ENCODE results near the gene TOPORS.
"Not testable (repeated sequence)": the region's sequence is repeated elsewhere in the genome, so short reads cannot be mapped to it uniquely, and the experiment has no call there.

TOPORS gene

GRCh38 chr9:32552172-32552872 is at the start of gene TOPORS, which contains the start of gene SMIM27:
Gene TOPORS, minus strand, starts transcription at chr9:32552586. Its CDS starts 150 bp downstream, at chr9:32552436.
Gene SMIM27, plus strand, starts transcription at chr9:32552327. Its CDS starts 108 bp downstream, at chr9:32552435.
- ATAC-seq: peak; percentile 88
- TF ChIP-seq, protein P1, sequence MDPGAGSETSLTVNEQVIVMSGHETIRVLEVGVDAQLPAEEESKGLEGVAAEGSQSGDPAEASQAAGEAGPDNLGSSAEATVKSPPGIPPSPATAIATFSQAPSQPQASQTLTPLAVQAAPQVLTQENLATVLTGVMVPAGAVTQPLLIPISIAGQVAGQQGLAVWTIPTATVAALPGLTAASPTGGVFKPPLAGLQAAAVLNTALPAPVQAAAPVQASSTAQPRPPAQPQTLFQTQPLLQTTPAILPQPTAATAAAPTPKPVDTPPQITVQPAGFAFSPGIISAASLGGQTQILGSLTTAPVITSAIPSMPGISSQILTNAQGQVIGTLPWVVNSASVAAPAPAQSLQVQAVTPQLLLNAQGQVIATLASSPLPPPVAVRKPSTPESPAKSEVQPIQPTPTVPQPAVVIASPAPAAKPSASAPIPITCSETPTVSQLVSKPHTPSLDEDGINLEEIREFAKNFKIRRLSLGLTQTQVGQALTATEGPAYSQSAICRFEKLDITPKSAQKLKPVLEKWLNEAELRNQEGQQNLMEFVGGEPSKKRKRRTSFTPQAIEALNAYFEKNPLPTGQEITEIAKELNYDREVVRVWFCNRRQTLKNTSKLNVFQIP (CRISPR knock-in tag; IDR thresholded peaks at IDR 0.05; ENCODE audit: borderline replicate concordance, low read depth): 0 out of 2 replicates have a peak, but pooled peaks have one; percentile 38
- TF ChIP-seq ZNF70 (CRISPR knock-in tag; IDR thresholded peaks at IDR 0.05) (no peak; the same call in 1 of the 2 replicates), ZFP3 (CRISPR knock-in tag; IDR thresholded peaks at IDR 0.05) (peak; percentile 61; the same call in 1 of the 2 replicates), TSHZ2 (CRISPR knock-in tag; IDR thresholded peaks at IDR 0.05) (peak; percentile 73; the same call in 1 of the 2 replicates), TOX (CRISPR knock-in tag; IDR thresholded peaks at IDR 0.05; ENCODE audit: borderline replicate concordance) (no peak), PPARA (CRISPR knock-in tag; IDR thresholded peaks at IDR 0.05; ENCODE audit: borderline replicate concordance) (no peak), ESRRG (CRISPR knock-in tag; IDR thresholded peaks at IDR 0.05) (no peak), CSDC2 (CRISPR knock-in tag; IDR thresholded peaks at IDR 0.05) (peak; percentile 64; the same call in 1 of the 2 replicates), BACH2 (CRISPR knock-in tag; IDR thresholded peaks at IDR 0.05; ENCODE audit: borderline replicate concordance) (no peak), SNAI2 (CRISPR knock-in tag; IDR thresholded peaks at IDR 0.05) (no peak)
- TF ChIP-seq, protein P2, sequence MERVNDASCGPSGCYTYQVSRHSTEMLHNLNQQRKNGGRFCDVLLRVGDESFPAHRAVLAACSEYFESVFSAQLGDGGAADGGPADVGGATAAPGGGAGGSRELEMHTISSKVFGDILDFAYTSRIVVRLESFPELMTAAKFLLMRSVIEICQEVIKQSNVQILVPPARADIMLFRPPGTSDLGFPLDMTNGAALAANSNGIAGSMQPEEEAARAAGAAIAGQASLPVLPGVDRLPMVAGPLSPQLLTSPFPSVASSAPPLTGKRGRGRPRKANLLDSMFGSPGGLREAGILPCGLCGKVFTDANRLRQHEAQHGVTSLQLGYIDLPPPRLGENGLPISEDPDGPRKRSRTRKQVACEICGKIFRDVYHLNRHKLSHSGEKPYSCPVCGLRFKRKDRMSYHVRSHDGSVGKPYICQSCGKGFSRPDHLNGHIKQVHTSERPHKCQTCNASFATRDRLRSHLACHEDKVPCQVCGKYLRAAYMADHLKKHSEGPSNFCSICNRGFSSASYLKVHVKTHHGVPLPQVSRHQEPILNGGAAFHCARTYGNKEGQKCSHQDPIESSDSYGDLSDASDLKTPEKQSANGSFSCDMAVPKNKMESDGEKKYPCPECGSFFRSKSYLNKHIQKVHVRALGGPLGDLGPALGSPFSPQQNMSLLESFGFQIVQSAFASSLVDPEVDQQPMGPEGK (CRISPR knock-in tag; IDR thresholded peaks at IDR 0.05; ENCODE audit: borderline replicate concordance): no peak; the same call in 1 of the 2 replicates

DNA sequence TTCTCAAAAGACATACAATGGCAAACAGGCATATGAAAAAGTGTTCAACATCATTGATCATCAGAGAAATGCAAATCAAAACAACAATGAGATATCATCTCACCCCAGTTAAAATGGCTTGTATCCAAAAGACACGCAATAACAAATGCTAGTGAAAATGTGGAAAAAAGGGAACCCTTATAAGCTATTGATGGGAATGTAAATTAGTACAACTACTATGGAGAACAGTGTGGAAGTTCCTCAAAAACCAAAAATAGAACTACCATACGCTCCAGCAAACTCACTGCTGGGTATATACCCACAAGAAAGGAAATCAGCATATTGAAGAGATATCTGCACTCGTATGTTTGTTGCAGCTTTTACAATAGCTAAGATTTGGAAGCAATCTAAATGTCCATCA is 46.6 kb upstream of the TOPORS start:
- not testable (repeated sequence) for ATAC-seq

GRCh38 chr9:32596936-32597335 is 44.5 kb upstream of the TOPORS start:
- TF ChIP-seq ZNF8 (CRISPR knock-in tag; IDR thresholded peaks at IDR 0.05): no peak
- no peak for TF ChIP-seq ESRRG (CRISPR knock-in tag; IDR thresholded peaks at IDR 0.05)
- TF ChIP-seq GLIS3 (CRISPR knock-in tag; IDR thresholded peaks at IDR 0.05): no peak
- TF ChIP-seq, protein P2 (CRISPR knock-in tag; IDR thresholded peaks at IDR 0.05; ENCODE audit: borderline replicate concordance): no peak
- no peak for TF ChIP-seq ZC3H10 (CRISPR knock-in tag; IDR thresholded peaks at IDR 0.05)
- no peak for ATAC-seq

- ATAC-seq: no peak
- TF ChIP-seq ZNF565 (CRISPR knock-in tag; conservative IDR thresholded peaks at IDR 0.05; ENCODE audit: low read depth) (no peak), CSDC2 (CRISPR knock-in tag; IDR thresholded peaks at IDR 0.05) (no peak), GLIS3 (CRISPR knock-in tag; IDR thresholded peaks at IDR 0.05) (no peak), TCF4 (CRISPR knock-in tag; IDR thresholded peaks at IDR 0.05; ENCODE audit: borderline replicate concordance) (no peak), ZFP3 (CRISPR knock-in tag; IDR thresholded peaks at IDR 0.05) (no peak), ARNTL (CRISPR knock-in tag; IDR thresholded peaks at IDR 0.05; ENCODE audit: borderline replicate concordance, low read depth) (no peak)
- TF ChIP-seq, protein P3, sequence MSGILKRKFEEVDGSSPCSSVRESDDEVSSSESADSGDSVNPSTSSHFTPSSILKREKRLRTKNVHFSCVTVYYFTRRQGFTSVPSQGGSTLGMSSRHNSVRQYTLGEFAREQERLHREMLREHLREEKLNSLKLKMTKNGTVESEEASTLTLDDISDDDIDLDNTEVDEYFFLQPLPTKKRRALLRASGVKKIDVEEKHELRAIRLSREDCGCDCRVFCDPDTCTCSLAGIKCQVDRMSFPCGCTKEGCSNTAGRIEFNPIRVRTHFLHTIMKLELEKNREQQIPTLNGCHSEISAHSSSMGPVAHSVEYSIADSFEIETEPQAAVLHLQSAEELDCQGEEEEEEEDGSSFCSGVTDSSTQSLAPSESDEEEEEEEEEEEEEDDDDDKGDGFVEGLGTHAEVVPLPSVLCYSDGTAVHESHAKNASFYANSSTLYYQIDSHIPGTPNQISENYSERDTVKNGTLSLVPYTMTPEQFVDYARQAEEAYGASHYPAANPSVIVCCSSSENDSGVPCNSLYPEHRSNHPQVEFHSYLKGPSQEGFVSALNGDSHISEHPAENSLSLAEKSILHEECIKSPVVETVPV (CRISPR knock-in tag; IDR thresholded peaks at IDR 0.05): no peak
Measured at GRCh38 chr9:32596096-32596865, 43.9 kb upstream of the TOPORS start.
